ENCODE data around the gene SLC46A2. TPM values are rescaled to one million over a fixed set of nuclear protein-coding genes. Genes with fewer than 3 reads are reported as not detected.

SLC46A2 gene
- total RNA-seq, 2 experiments from 2014 or later, result not detected

DNA sequence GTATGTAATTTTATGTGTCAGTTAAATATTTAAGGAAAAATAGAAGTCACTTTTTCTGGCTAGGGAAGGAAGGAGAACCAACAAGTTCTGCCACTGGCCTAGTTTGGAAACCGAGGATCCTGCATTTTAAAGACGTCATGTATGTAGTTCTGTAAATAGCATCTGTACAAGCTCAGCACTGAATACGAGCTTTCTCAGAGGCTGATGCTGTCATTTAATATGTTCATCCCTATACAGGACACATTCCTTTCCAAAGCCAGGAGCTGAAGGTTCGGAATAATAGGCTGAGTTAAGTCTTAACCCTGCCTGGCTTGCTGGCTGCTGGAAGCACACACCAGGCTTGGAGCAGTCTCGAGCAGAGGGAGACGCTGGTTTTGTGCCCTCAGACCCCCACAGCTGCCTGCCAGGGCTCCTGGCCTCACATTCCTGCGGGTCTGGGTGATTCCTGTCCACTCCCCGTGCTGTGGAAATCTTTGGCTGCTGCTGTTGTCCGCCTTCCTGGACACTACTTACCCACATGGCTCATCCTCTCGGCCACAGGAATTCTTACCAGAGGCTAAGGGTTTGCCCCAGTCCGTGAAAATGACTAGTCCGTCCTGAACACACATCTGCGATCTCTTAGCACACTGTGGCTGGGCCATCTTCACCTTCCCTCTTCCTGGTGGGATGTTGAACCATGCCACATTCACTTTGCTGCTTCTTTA lies 36.6 kb downstream of the SLC46A2 start:
- Histone ChIP-seq H3K27ac (ENCODE audit: low read depth, low read length, poor library complexity, severe bottlenecking) (no peak overlapping the region), H3K79me2 (ENCODE audit: insufficient read depth, low read depth, low read length) (no peaks in the 10 kb centered on the region), H3K9me3 (ENCODE audit: low read length) (no peaks in the 10 kb centered on the region), H2AFZ (ENCODE audit: low read length) (no peak overlapping the region), H3K36me3 (ENCODE audit: insufficient read depth, low read length) (no peaks in the 10 kb centered on the region), H4K20me1 (ENCODE audit: insufficient read depth, low read length) (no peaks in the 10 kb centered on the region), H3K4me1 (ENCODE audit: insufficient read depth, low read length, poor library complexity, severe bottlenecking) (peaks cover 14% of the 10 kb centered on the region), H3K4me3 (ENCODE audit: low read depth, low read length, poor library complexity, severe bottlenecking) (no peak overlapping the region), H3K9me2 (ENCODE audit: insufficient read depth, low read length) (no peaks in the 10 kb centered on the region), H3K4me2 (ENCODE audit: low read length) (no peak overlapping the region)
- no peak for DNase-seq (ENCODE audit: low spot score)
- BruUV-seq (replicated peaks), result no TSS peak
- intact Hi-C loops (cut with micrococcal nuclease; ENCODE audit: unreplicated experiment), result no loop called here
- POLR2A ChIA-PET, result interaction anchor here (0.5 kb wide), 1 partner anchor 131 kb away, joined by 3 read pairs; no protein-coding TSS in a partner anchor
- TF ChIP-seq, protein P1, sequence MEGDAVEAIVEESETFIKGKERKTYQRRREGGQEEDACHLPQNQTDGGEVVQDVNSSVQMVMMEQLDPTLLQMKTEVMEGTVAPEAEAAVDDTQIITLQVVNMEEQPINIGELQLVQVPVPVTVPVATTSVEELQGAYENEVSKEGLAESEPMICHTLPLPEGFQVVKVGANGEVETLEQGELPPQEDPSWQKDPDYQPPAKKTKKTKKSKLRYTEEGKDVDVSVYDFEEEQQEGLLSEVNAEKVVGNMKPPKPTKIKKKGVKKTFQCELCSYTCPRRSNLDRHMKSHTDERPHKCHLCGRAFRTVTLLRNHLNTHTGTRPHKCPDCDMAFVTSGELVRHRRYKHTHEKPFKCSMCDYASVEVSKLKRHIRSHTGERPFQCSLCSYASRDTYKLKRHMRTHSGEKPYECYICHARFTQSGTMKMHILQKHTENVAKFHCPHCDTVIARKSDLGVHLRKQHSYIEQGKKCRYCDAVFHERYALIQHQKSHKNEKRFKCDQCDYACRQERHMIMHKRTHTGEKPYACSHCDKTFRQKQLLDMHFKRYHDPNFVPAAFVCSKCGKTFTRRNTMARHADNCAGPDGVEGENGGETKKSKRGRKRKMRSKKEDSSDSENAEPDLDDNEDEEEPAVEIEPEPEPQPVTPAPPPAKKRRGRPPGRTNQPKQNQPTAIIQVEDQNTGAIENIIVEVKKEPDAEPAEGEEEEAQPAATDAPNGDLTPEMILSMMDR (conservative IDR thresholded peaks at IDR 0.05; ENCODE audit: low read length), result no peak
- no peak for TF ChIP-seq EZH2phosphoT487 (IDR thresholded peaks at IDR 0.05; ENCODE audit: borderline replicate concordance, low read depth, low read length)
- CTCF ChIA-PET (ENCODE audit: unreplicated experiment), result interaction anchor here (1.6 kb wide), 1 partner anchor 49 kb away, joined by 3 read pairs; no protein-coding TSS in a partner anchor

- TF ChIP-seq, protein P1 (conservative IDR thresholded peaks at IDR 0.05; ENCODE audit: low read length), result no peak
- no peak for TF ChIP-seq EZH2phosphoT487 (IDR thresholded peaks at IDR 0.05; ENCODE audit: borderline replicate concordance, low read depth, low read length)
- Histone ChIP-seq H3K4me2 (ENCODE audit: low read length) (no peak overlapping the region), H4K20me1 (ENCODE audit: insufficient read depth, low read length) (no peaks in the 10 kb centered on the region), H3K9me2 (ENCODE audit: insufficient read depth, low read length) (no peaks in the 10 kb centered on the region), H3K27ac (ENCODE audit: low read depth, low read length, poor library complexity, severe bottlenecking) (no peak overlapping the region), H3K4me3 (ENCODE audit: low read depth, low read length, poor library complexity, severe bottlenecking) (no peak overlapping the region), H3K36me3 (ENCODE audit: insufficient read depth, low read length) (no peaks in the 10 kb centered on the region), H3K9me3 (ENCODE audit: low read length) (no peaks in the 10 kb centered on the region), H3K4me1 (ENCODE audit: insufficient read depth, low read length, poor library complexity, severe bottlenecking) (peaks cover 3% of the 10 kb centered on the region), H3K79me2 (ENCODE audit: insufficient read depth, low read depth, low read length) (no peaks in the 10 kb centered on the region), H2AFZ (ENCODE audit: low read length) (no peak overlapping the region)
- CTCF ChIA-PET (ENCODE audit: unreplicated experiment), result no interaction called here
- no peak for DNase-seq (ENCODE audit: low spot score)
- intact Hi-C loops (cut with micrococcal nuclease; ENCODE audit: unreplicated experiment), result no loop called here
- POLR2A ChIA-PET, result interaction anchor here (0.5 kb wide), 1 partner anchor 130 kb away, joined by 3 read pairs; no protein-coding TSS in a partner anchor
- no TSS peak for BruUV-seq (replicated peaks)
Observed at GRCh38 chr9:112852741-112853504, 37.8 kb downstream of the SLC46A2 start.

DNA sequence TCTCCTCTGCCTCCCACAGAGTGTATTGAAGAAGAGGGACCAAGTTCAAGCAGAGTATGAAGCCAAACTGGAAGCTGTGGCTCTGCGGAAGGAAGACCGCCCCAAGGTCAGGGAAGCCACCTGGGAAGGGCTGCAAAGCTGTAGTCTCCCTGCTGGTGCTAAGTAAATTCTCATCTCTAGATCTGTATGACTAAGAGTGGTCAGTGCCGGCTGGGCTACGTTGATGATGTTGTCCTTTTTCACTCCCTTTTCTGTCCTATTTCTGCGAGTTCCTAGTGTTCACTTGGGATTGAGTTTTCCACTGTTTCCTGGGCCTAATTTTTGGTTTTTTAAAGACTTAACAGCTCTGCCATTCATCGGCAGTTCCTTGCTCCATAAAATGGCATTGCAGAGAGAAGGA lies 39.8 kb downstream of the SLC46A2 start:
- intact Hi-C loops (cut with micrococcal nuclease; ENCODE audit: unreplicated experiment), result no loop called here
- no peak overlapping the region for H3K27ac ChIP-seq (ENCODE audit: low read depth, low read length, poor library complexity, severe bottlenecking)
- H3K9me3 ChIP-seq (ENCODE audit: low read length), result no peaks in the 10 kb centered on the region
- H3K36me3 ChIP-seq (ENCODE audit: insufficient read depth, low read length), result no peaks in the 10 kb centered on the region
- H4K20me1 ChIP-seq (ENCODE audit: insufficient read depth, low read length), result no peaks in the 10 kb centered on the region
- no peak for TF ChIP-seq EZH2phosphoT487 (IDR thresholded peaks at IDR 0.05; ENCODE audit: borderline replicate concordance, low read depth, low read length)
- TF ChIP-seq, protein P1 (conservative IDR thresholded peaks at IDR 0.05; ENCODE audit: low read length), result no peak
- no peaks in the 10 kb centered on the region for H3K9me2 ChIP-seq (ENCODE audit: insufficient read depth, low read length)
- POLR2A ChIA-PET, result no interaction called here
- BruUV-seq (replicated peaks), result no TSS peak
- H2AFZ ChIP-seq (ENCODE audit: low read length), result no peak overlapping the region
- no peaks in the 10 kb centered on the region for H3K79me2 ChIP-seq (ENCODE audit: insufficient read depth, low read depth, low read length)
- CTCF ChIA-PET (ENCODE audit: unreplicated experiment), result no interaction called here
- H3K4me1 ChIP-seq (ENCODE audit: insufficient read depth, low read length, poor library complexity, severe bottlenecking), result no peaks in the 10 kb centered on the region
- H3K4me2 ChIP-seq (ENCODE audit: low read length), result no peak overlapping the region
- H3K4me3 ChIP-seq (ENCODE audit: low read depth, low read length, poor library complexity, severe bottlenecking), result no peak overlapping the region
- no peak for DNase-seq (ENCODE audit: low spot score)

All from OCI-LY7 (cell line).